Measurements from ENCODE around the gene GRIK3.

- TF ChIP-seq CTCF (conservative IDR thresholded peaks at IDR 0.05; ENCODE audit: low read depth, low read length) (no peak), EZH2 (IDR thresholded peaks at IDR 0.05; ENCODE audit: low read length, unreplicated experiment) (no peak), EZH2phosphoT487 (IDR thresholded peaks at IDR 0.05; ENCODE audit: borderline replicate concordance, low read length) (no peak)
Measured at GRCh38 chr1:36881541-36881940, 152.8 kb downstream of the GRIK3 start.
